ENCODE results near the gene FBXW4. TPM values are rescaled to one million over a fixed set of nuclear protein-coding genes. Genes with fewer than 3 reads are reported as not detected.

The FBXW4 gene
- total and polyA plus RNA-seq, 4 donors, result 28.0 to 65.6 (median 54.5) TPM

DNA sequence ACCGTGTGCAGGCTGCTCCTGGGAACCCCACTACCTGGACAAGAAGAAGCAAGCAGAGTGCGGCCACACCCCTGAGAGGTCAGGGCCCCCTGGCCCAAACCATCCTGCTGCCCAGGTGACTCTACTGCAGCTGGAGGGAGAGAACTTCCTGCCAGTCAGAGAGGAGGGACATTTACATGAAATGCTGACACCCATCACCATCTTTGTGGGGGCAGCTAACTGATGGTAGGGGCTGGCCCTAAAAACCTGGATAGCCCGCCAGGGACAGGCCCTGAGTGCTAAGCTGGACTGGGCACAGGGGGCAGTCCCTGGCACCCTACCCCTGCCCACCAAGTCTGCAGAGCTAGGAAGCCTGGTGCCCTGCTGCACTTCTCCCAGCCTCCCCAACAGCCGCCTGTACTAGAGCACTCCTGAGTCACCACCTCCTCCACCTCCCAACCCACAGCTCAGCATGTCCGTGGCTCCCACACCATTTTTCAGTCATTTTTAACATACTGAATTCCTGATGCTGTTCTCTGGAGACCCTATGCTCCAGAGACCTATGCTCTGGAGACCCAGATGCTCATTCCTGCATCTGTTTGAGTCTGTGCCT is 79.3 kb downstream of the FBXW4 start:
- 93% methylated on average over 5 of the region's 5 CpGs for WGBS, 2 donors

DNA sequence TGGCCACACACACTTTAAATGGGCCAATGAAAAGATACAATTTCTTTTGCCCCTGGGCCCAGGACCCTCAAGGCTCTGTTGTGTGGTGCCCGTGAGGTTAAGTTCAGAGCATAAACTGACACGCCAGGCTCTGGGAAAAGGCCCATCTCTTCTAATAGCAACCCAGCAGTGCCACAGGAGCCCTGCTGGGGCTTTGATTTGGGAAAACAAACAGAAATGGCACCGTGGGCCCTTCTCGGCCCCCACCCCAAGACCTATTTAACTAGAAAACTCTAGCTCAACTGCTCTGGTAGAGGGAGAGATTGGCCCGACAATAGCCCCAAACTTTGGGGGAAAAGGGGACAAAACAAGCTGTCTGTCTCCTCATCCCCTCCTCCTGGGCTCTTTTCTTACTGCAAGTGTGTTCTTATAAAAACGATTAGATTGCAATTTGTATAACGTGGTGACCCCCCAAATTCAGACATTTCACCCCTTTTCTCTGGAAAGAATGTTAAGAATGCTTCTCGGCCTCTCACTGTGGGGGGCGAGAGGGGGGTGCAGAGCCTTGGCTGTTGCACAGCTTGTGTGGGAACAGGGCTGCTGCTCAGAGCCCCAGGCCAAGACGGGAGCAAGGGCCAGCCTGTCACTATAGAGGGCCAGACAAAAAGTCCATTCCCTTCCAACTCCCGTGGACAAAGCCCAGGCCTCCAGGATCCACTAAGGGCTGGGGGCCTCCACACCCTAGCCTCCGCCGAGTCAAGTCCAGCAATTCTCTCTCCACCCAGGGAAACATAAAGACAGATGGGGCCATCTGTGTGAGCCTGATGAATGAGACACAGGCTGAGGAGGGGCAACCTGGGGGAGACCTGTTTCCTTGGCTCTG is 80.1 kb downstream of the FBXW4 start:
- no peak overlapping the region for H3K4me3 ChIP-seq
- no peaks in the 10 kb centered on the region for H3K27me3 ChIP-seq (ENCODE audit: control insufficient read depth in 3 of 3, insufficient read depth in 3 of 3, low read length in 2 of 3)
- no peak overlapping the region for H3K27ac ChIP-seq (ENCODE audit: low read depth in 1 of 2, low read length in 1 of 2)
- no peak overlapping the region for H3K9ac ChIP-seq (ENCODE audit: insufficient read depth in 1 of 2, low read length in 2 of 2)
- no peaks in the 10 kb centered on the region for H3K9me3 ChIP-seq (ENCODE audit: control insufficient read depth in 4 of 4, insufficient read depth in 3 of 4, low read length in 3 of 4)
- TF ChIP-seq, protein P1, sequence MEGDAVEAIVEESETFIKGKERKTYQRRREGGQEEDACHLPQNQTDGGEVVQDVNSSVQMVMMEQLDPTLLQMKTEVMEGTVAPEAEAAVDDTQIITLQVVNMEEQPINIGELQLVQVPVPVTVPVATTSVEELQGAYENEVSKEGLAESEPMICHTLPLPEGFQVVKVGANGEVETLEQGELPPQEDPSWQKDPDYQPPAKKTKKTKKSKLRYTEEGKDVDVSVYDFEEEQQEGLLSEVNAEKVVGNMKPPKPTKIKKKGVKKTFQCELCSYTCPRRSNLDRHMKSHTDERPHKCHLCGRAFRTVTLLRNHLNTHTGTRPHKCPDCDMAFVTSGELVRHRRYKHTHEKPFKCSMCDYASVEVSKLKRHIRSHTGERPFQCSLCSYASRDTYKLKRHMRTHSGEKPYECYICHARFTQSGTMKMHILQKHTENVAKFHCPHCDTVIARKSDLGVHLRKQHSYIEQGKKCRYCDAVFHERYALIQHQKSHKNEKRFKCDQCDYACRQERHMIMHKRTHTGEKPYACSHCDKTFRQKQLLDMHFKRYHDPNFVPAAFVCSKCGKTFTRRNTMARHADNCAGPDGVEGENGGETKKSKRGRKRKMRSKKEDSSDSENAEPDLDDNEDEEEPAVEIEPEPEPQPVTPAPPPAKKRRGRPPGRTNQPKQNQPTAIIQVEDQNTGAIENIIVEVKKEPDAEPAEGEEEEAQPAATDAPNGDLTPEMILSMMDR (IDR thresholded peaks at IDR 0.05; ENCODE audit: control extremely low read depth, extremely low read depth), result no peak
- 82 to 88% methylated on average over 13 of the region's 13 CpGs for WGBS, 2 donors
- H3K4me1 ChIP-seq (ENCODE audit: control insufficient read depth in 5 of 5, insufficient read depth in 5 of 5, low read length in 5 of 5), result peaks cover 0 to 4% (median 0%) of the 10 kb centered on the region in 5 donors
- peaks cover 0 to 44% (median 13%) of the 10 kb centered on the region in 4 donors for H3K36me3 ChIP-seq (ENCODE audit: control insufficient read depth in 4 of 4, insufficient read depth in 4 of 4, low read length in 4 of 4)
- DNase-seq (no peak), ATAC-seq (ENCODE audit: insufficient read depth, low FRiP score) (no peak)

More for the DNA sequence above, 79.3 kb downstream of the FBXW4 start:
- peaks cover 0 to 43% (median 11%) of the 10 kb centered on the region in 4 donors for H3K36me3 ChIP-seq (ENCODE audit: control insufficient read depth in 4 of 4, insufficient read depth in 4 of 4, low read length in 4 of 4)
- no peak overlapping the region for H3K9ac ChIP-seq (ENCODE audit: insufficient read depth in 1 of 2, low read length in 2 of 2)
- H3K27ac ChIP-seq (ENCODE audit: low read depth in 1 of 2, low read length in 1 of 2), result no peak overlapping the region
- ATAC-seq (ENCODE audit: insufficient read depth, low FRiP score) (no peak), DNase-seq (no peak)
- TF ChIP-seq, protein P1 (IDR thresholded peaks at IDR 0.05; ENCODE audit: control extremely low read depth, extremely low read depth), result no peak
- no peak overlapping the region for H3K4me3 ChIP-seq
- H3K27me3 ChIP-seq (ENCODE audit: control insufficient read depth in 3 of 3, insufficient read depth in 3 of 3, low read length in 2 of 3), result no peaks in the 10 kb centered on the region
- H3K4me1 ChIP-seq (ENCODE audit: control insufficient read depth in 5 of 5, insufficient read depth in 5 of 5, low read length in 5 of 5), result peaks cover 0 to 4% (median 0%) of the 10 kb centered on the region in 5 donors
- H3K9me3 ChIP-seq (ENCODE audit: control insufficient read depth in 4 of 4, insufficient read depth in 3 of 4, low read length in 3 of 4), result no peaks in the 10 kb centered on the region

DNA sequence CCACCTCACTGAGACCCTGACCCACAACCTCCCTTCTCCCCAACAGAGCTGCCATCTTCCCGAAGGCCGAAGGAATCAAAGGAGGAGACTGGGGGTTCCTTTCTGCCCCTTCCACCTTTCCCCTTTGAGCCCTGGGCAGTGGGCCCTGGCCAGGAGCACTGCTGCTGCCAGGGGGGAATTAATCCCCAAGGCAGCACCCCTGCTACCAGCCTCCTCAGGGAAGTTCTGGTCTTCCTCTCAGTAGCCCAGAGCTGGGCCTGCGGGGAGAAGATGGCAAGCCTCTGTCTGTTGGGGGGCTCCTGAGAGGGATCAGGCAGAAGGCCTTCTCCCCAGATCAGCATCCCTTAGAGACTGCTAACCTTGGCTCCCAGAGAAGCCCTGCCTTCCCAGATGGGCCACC is 81.3 kb downstream of the FBXW4 start:
- H3K36me3 ChIP-seq (ENCODE audit: control insufficient read depth in 4 of 4, insufficient read depth in 4 of 4, low read length in 4 of 4), result peaks cover 0 to 47% (median 22%) of the 10 kb centered on the region in 4 donors
- ATAC-seq (ENCODE audit: insufficient read depth, low FRiP score) (no peak), DNase-seq (no peak)
- WGBS, 2 donors, result 97 to 98% methylated on average over 3 of the region's 3 CpGs
- TF ChIP-seq, protein P1 (IDR thresholded peaks at IDR 0.05; ENCODE audit: control extremely low read depth, extremely low read depth), result no peak
- no peak overlapping the region for H3K4me3 ChIP-seq
- H3K27ac ChIP-seq (ENCODE audit: low read depth in 1 of 2, low read length in 1 of 2), result no peak overlapping the region
- H3K9ac ChIP-seq (ENCODE audit: insufficient read depth in 1 of 2, low read length in 2 of 2), result no peak overlapping the region
- H3K4me1 ChIP-seq (ENCODE audit: control insufficient read depth in 5 of 5, insufficient read depth in 5 of 5, low read length in 5 of 5), result peaks cover 0 to 4% (median 0%) of the 10 kb centered on the region in 5 donors
- H3K9me3 ChIP-seq (ENCODE audit: control insufficient read depth in 4 of 4, insufficient read depth in 3 of 4, low read length in 3 of 4), result no peaks in the 10 kb centered on the region
- H3K27me3 ChIP-seq (ENCODE audit: control insufficient read depth in 3 of 3, insufficient read depth in 3 of 3, low read length in 2 of 3), result no peaks in the 10 kb centered on the region

Measured in lung (tissue), 12 donors.